Measurements from ENCODE around the gene DHDH. TPM values are rescaled to one million over a fixed set of nuclear protein-coding genes. Genes with fewer than 3 reads are reported as not detected.
A peak's percentile ranks its signal among the peaks of the same experiment; 100 is the strongest.
"Not testable (repeated sequence)": the region's sequence is repeated elsewhere in the genome, so short reads cannot be mapped to it uniquely, and the experiment has no call there.

The DHDH gene
- total RNA-seq: under 1 TPM in 1 of 4 donors, not detected in 3; 0.31 TPM
- not detected for polyA plus RNA-seq
- long read RNA-seq, donor 1: 0 reads
- long read RNA-seq, donor 2, partial matches to known transcripts: 0 of 1 reads
- long read RNA-seq, donor 2, other reads (novel, unspliced or antisense): 1 of 1 reads
- long read RNA-seq, donor 3: 0 reads
- long read RNA-seq, donor 4: 0 reads

GRCh38 chr19:48933382-48933932, at the start of gene DHDH:
TSS of gene DHDH (plus strand) at chr19:48933699. CDS start at chr19:48933722, 23 bp downstream.
- Histone ChIP-seq H3K27me3 (ENCODE audit: control insufficient read depth, insufficient read depth) (no peaks in the 10 kb centered on the region), H3K27ac (ENCODE audit: low read length) (no peak within 1 kb of the TSS), H3K4me1 (ENCODE audit: control insufficient read depth, insufficient read depth, low read length) (no peaks in the 10 kb centered on the region), H3K4me3 (ENCODE audit: low read length) (peak within 1 kb of the TSS; percentile 28), H3K9me3 (ENCODE audit: control insufficient read depth, low read length) (no peaks in the 10 kb centered on the region)
- DNase-seq (peak; percentile 70 to 88 (median 87)), ATAC-seq (peak; percentile 86 to 88)
- under 1% methylated on average over 43 of the region's 43 CpGs for WGBS
- intact Hi-C loops (cut with DNase I): no loop called here

GRCh38 chr19:48883726-48884125, 49.8 kb upstream of the DHDH start:
- intact Hi-C loops (cut with DNase I): no loop called here
- Histone ChIP-seq H3K27me3 (ENCODE audit: control insufficient read depth, insufficient read depth) (no peaks in the 10 kb centered on the region), H3K27ac (ENCODE audit: low read length) (no peak overlapping the region), H3K4me3 (ENCODE audit: low read length) (no peak overlapping the region), H3K9me3 (ENCODE audit: control insufficient read depth, low read length) (no peaks in the 10 kb centered on the region), H3K4me1 (ENCODE audit: control insufficient read depth, insufficient read depth, low read length) (peaks cover 6% of the 10 kb centered on the region)
- WGBS: 96% methylated on average over 7 of the region's 7 CpGs
- ATAC-seq (no peak), DNase-seq (no peak)

GRCh38 chr19:48887861-48888612, 45.5 kb upstream of the DHDH start:
- ATAC-seq: no peak
- H3K27me3 ChIP-seq (ENCODE audit: control insufficient read depth, insufficient read depth): no peaks in the 10 kb centered on the region
- H3K27ac ChIP-seq (ENCODE audit: low read length): no peak overlapping the region
- DNase-seq: no peak
- 92% methylated on average over 21 of the region's 21 CpGs for WGBS
- H3K9me3 ChIP-seq (ENCODE audit: control insufficient read depth, low read length): no peaks in the 10 kb centered on the region
- intact Hi-C loops (cut with DNase I): no loop called here
- no peaks in the 10 kb centered on the region for H3K4me1 ChIP-seq (ENCODE audit: control insufficient read depth, insufficient read depth, low read length)
- no peak overlapping the region for H3K4me3 ChIP-seq (ENCODE audit: low read length)

- H3K27ac ChIP-seq (ENCODE audit: low read length); H3K9me3 ChIP-seq (ENCODE audit: control insufficient read depth, low read length); H3K27me3 ChIP-seq (ENCODE audit: control insufficient read depth, insufficient read depth); H3K4me3 ChIP-seq (ENCODE audit: low read length); H3K4me1 ChIP-seq (ENCODE audit: control insufficient read depth, insufficient read depth, low read length); ATAC-seq; intact Hi-C loops (cut with DNase I); DNase-seq: not testable (repeated sequence)
- 75% methylated on average over 2 of the region's 3 CpGs for WGBS
Measured at GRCh38 chr19:48889496-48889895, 44.0 kb upstream of the DHDH start.

GRCh38 chr19:48890551-48890950, 42.9 kb upstream of the DHDH start:
- no peaks in the 10 kb centered on the region for H3K27me3 ChIP-seq (ENCODE audit: control insufficient read depth, insufficient read depth)
- H3K4me1 ChIP-seq (ENCODE audit: control insufficient read depth, insufficient read depth, low read length): no peaks in the 10 kb centered on the region
- H3K4me3 ChIP-seq (ENCODE audit: low read length): no peak overlapping the region
- DNase-seq (peak in 1 of 3 donors; percentile 0), ATAC-seq (peak in 1 of 2 donors; percentile 27)
- H3K27ac ChIP-seq (ENCODE audit: low read length): no peak overlapping the region
- H3K9me3 ChIP-seq (ENCODE audit: control insufficient read depth, low read length): no peaks in the 10 kb centered on the region
- WGBS: 81% methylated on average over 4 of the region's 4 CpGs
- intact Hi-C loops (cut with DNase I): no loop called here

- Histone ChIP-seq H3K27ac (ENCODE audit: low read length) (no peak overlapping the region), H3K4me3 (ENCODE audit: low read length) (no peak overlapping the region), H3K9me3 (ENCODE audit: control insufficient read depth, low read length) (no peaks in the 10 kb centered on the region), H3K27me3 (ENCODE audit: control insufficient read depth, insufficient read depth) (no peaks in the 10 kb centered on the region), H3K4me1 (ENCODE audit: control insufficient read depth, insufficient read depth, low read length) (no peaks in the 10 kb centered on the region)
- DNase-seq: no peak
- 64% methylated on average over 21 of the region's 21 CpGs for WGBS
- ATAC-seq: no peak
- intact Hi-C loops (cut with DNase I): no loop called here
Measured at GRCh38 chr19:48895226-48895625, 38.3 kb upstream of the DHDH start.

GRCh38 chr19:48896191-48896720, 37.2 kb upstream of the DHDH start:
- Histone ChIP-seq H3K9me3 (ENCODE audit: control insufficient read depth, low read length) (no peaks in the 10 kb centered on the region), H3K27ac (ENCODE audit: low read length) (no peak overlapping the region), H3K4me3 (ENCODE audit: low read length) (peak overlapping the region; percentile 45), H3K27me3 (ENCODE audit: control insufficient read depth, insufficient read depth) (no peaks in the 10 kb centered on the region), H3K4me1 (ENCODE audit: control insufficient read depth, insufficient read depth, low read length) (peaks cover under 1% of the 10 kb centered on the region)
- intact Hi-C loops (cut with DNase I): no loop called here
- WGBS: 17% methylated on average over 25 of the region's 25 CpGs
- peak; percentile 80 to 92 (median 90) for DNase-seq
- peak; percentile 62 to 68 for ATAC-seq

- intact Hi-C loops (cut with DNase I): no loop called here
- DNase-seq (no peak), ATAC-seq (no peak)
- no peaks in the 10 kb centered on the region for H3K9me3 ChIP-seq (ENCODE audit: control insufficient read depth, low read length)
- no peak overlapping the region for H3K4me3 ChIP-seq (ENCODE audit: low read length)
- H3K27ac ChIP-seq (ENCODE audit: low read length): no peak overlapping the region
- peaks cover 6% of the 10 kb centered on the region for H3K4me1 ChIP-seq (ENCODE audit: control insufficient read depth, insufficient read depth, low read length)
- 85% methylated on average over 5 of the region's 5 CpGs for WGBS
- no peaks in the 10 kb centered on the region for H3K27me3 ChIP-seq (ENCODE audit: control insufficient read depth, insufficient read depth)
Measured at GRCh38 chr19:48897181-48897580, 36.3 kb upstream of the DHDH start.

- WGBS: 85% methylated on average over 11 of the region's 11 CpGs
- H3K9me3 ChIP-seq (ENCODE audit: control insufficient read depth, low read length); H3K27me3 ChIP-seq (ENCODE audit: control insufficient read depth, insufficient read depth); H3K4me1 ChIP-seq (ENCODE audit: control insufficient read depth, insufficient read depth, low read length); DNase-seq; ATAC-seq; H3K27ac ChIP-seq (ENCODE audit: low read length); intact Hi-C loops (cut with DNase I): not testable (repeated sequence)
- peak overlapping the region; percentile 90 for H3K4me3 ChIP-seq (ENCODE audit: low read length)
Measured at GRCh38 chr19:48899386-48899749, 34.1 kb upstream of the DHDH start.

GRCh38 chr19:48899781-48900476, 33.6 kb upstream of the DHDH start, which contains the start of gene NUCB1:
TSS of gene NUCB1 (plus strand) at chr19:48900312. CDS start at chr19:48900797, 485 bp downstream.
- peak within 1 kb of the TSS; percentile 90 for H3K4me3 ChIP-seq (ENCODE audit: low read length)
- no peaks in the 10 kb centered on the region for H3K9me3 ChIP-seq (ENCODE audit: control insufficient read depth, low read length)
- no peaks in the 10 kb centered on the region for H3K27me3 ChIP-seq (ENCODE audit: control insufficient read depth, insufficient read depth)
- H3K27ac ChIP-seq (ENCODE audit: low read length): peak within 1 kb of the TSS; percentile 93
- DNase-seq (peak; percentile 100), ATAC-seq (peak; percentile 97)
- intact Hi-C loops (cut with DNase I): loop anchor here in 3 of 4 donors (5.0 to 10.0 kb wide), 3 partner anchors 52 to 65 kb away; partner anchors contain the start of genes BAX (in 2 of the 3) and FTL (in 1 of the 3)
- peaks cover 6% of the 10 kb centered on the region for H3K4me1 ChIP-seq (ENCODE audit: control insufficient read depth, insufficient read depth, low read length)
- WGBS: 7% methylated on average over 34 of the region's 34 CpGs
